Loucy (cell line): ENCODE data around the gene CRTAC1.

ENCODE experiments used
- H2AFZ ChIP-seq: fragments of 200-600 bp; sonication (generic); 2 replicates; pipeline ENCODE4 v1.6.0; 2016; ENCODE audit warnings: antibody characterized with exemption, mild to moderate bottlenecking, low read length, moderate library complexity
- H3F3A ChIP-seq: fragments of 200-600 bp; 2 replicates; pipeline ENCODE4 v1.6.0; 2016; ENCODE audit warnings: antibody characterized with exemption, low read depth, mild to moderate bottlenecking
- H3K27me3 ChIP-seq: fragments of 200-600 bp; sonication (generic); 2 replicates; pipeline ENCODE4 v1.6.1; 2014; ENCODE audit warnings: low read length, mild to moderate bottlenecking; ENCODE audit not compliant: insufficient read depth, poor library complexity, severe bottlenecking
- H3K36me3 ChIP-seq: fragments of 200-600 bp; sonication (generic); 2 replicates; pipeline ENCODE4 v1.6.1; 2016; ENCODE audit warnings: low read length; ENCODE audit not compliant: insufficient read depth
- H3K4me1 ChIP-seq: fragments of 200-600 bp; sonication (generic); 2 replicates; pipeline ENCODE4 v1.5.1; 2014; ENCODE audit warnings: low read length, mild to moderate bottlenecking; ENCODE audit not compliant: insufficient read depth, poor library complexity, severe bottlenecking
- H3K4me2 ChIP-seq: fragments of 200-600 bp; sonication (generic); 2 replicates; pipeline ENCODE4 v1.6.0; 2014; ENCODE audit warnings: antibody characterized with exemption, low read length, low read depth, mild to moderate bottlenecking; ENCODE audit not compliant: poor library complexity, severe bottlenecking
- H3K4me3 ChIP-seq: fragments of 200-600 bp; sonication (generic); 2 replicates; pipeline ENCODE4 v1.5.1; 2014; ENCODE audit warnings: low read length, mild to moderate bottlenecking, mixed read lengths; ENCODE audit not compliant: poor library complexity, severe bottlenecking
- H3K79me2 ChIP-seq: fragments of 200-600 bp; sonication (generic); 2 replicates; pipeline ENCODE4 v1.6.1; 2014; ENCODE audit warnings: low read length; ENCODE audit not compliant: insufficient read depth
- H3K9ac ChIP-seq: fragments of 200-600 bp; sonication (generic); 2 replicates; pipeline ENCODE4 v1.6.0; 2014; ENCODE audit warnings: mild to moderate bottlenecking, low read depth, low read length, moderate library complexity; ENCODE audit not compliant: poor library complexity, severe bottlenecking
- H3K9me2 ChIP-seq: fragments of 200-600 bp; sonication (generic); replicated peaks from 2 replicates; pipeline ENCODE4 v1.6.1; 2016; ENCODE audit warnings: low read depth, low read length, mixed read lengths
- H3K9me3 ChIP-seq: fragments of 200-600 bp; sonication (generic); 2 replicates; pipeline ENCODE4 v1.6.1; 2014; ENCODE audit warnings: mild to moderate bottlenecking, antibody characterized with exemption, low read length, low read depth; ENCODE audit not compliant: insufficient read depth
- H4K20me1 ChIP-seq: fragments of 200-600 bp; sonication (generic); 2 replicates; pipeline ENCODE4 v1.6.0; 2014; ENCODE audit warnings: antibody characterized with exemption, low read length, mild to moderate bottlenecking; ENCODE audit not compliant: insufficient read depth, poor library complexity, severe bottlenecking
- EZH2phosphoT487 ChIP-seq: fragments of 200-600 bp; IDR thresholded peaks from 2 replicates; pipeline ENCODE4 v1.6.1; 2018; ENCODE audit warnings: antibody characterized with exemption, mild to moderate bottlenecking, moderate library complexity, borderline replicate concordance
- TF ChIP-seq, protein P1 (sequence below): fragments of 200-600 bp; sonication (generic); conservative IDR thresholded peaks from 2 replicates; pipeline ENCODE4 v1.5.1; 2014; ENCODE audit warnings: mild to moderate bottlenecking, antibody characterized with exemption, low read length

CRTAC1 gene

DNA sequence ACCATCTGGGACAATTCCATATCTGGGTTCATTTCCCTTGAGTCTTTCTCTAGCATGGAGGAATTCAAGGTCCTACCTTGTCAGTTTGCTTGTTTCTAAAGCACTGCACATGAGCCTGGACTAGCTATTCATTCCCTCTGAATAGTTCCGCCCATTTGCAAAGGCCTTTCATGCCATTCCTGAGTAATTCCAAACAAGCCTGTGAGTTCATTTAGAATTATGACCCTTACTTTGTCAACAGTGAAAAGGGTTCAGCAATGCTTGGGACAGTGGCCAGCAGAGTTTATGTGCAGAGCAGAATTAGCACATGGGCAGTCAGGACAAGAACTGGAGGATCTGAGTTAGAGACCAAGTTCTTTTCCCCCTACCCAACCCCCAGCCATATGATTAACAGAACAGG is 27.9 kb upstream of the CRTAC1 start:
- Histone ChIP-seq H2AFZ (no peak overlapping the region), H3K79me2 (no peaks in the 10 kb centered on the region), H3K4me3 (no peak overlapping the region), H3K27me3 (no peaks in the 10 kb centered on the region), H3K9me2 (no peaks in the 10 kb centered on the region), H3K4me2 (no peak overlapping the region), H3K4me1 (no peaks in the 10 kb centered on the region), H3K9ac (no peak overlapping the region), H4K20me1 (no peaks in the 10 kb centered on the region), H3K36me3 (no peaks in the 10 kb centered on the region), H3K9me3 (no peaks in the 10 kb centered on the region), H3F3A (no peaks in the 10 kb centered on the region)
- TF ChIP-seq, protein P1, sequence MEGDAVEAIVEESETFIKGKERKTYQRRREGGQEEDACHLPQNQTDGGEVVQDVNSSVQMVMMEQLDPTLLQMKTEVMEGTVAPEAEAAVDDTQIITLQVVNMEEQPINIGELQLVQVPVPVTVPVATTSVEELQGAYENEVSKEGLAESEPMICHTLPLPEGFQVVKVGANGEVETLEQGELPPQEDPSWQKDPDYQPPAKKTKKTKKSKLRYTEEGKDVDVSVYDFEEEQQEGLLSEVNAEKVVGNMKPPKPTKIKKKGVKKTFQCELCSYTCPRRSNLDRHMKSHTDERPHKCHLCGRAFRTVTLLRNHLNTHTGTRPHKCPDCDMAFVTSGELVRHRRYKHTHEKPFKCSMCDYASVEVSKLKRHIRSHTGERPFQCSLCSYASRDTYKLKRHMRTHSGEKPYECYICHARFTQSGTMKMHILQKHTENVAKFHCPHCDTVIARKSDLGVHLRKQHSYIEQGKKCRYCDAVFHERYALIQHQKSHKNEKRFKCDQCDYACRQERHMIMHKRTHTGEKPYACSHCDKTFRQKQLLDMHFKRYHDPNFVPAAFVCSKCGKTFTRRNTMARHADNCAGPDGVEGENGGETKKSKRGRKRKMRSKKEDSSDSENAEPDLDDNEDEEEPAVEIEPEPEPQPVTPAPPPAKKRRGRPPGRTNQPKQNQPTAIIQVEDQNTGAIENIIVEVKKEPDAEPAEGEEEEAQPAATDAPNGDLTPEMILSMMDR, result no peak
- TF ChIP-seq EZH2phosphoT487, result no peak

DNA sequence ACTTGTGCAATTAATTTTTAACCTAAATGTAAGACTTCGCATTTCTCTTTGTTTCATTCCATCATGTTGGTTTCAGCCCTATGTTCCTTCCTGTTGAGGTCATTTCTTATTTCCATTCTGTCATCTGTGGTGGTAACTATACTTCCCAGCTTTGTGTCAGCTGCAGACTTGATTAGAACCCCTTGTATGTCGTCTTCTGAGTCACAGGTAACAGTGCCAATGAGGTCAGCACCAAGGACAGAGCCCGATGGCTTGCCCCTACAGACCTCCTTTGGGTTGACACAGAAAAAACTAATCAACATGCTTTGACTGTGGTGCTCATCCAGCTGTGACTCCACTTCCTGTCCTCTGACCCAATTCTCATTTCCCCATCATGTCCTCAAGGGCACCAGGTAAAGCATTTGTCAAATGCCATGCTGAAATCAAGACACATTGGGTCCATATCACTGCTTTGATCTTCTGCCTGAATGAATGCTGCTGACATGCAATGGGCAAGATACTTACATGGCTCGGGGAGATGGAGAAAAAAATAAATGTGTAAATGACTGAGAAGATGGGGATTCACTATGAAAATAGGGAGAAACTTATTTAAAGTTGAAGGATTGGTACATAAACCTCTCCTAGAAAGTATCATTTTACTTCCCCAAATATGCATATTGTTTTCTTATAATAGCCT is 25.6 kb upstream of the CRTAC1 start:
- no peaks in the 10 kb centered on the region for H3K36me3 ChIP-seq
- TF ChIP-seq EZH2phosphoT487, result no peak
- H3K4me2 ChIP-seq, result no peak overlapping the region
- no peak overlapping the region for H2AFZ ChIP-seq
- no peaks in the 10 kb centered on the region for H3F3A ChIP-seq
- H4K20me1 ChIP-seq, result no peaks in the 10 kb centered on the region
- H3K9ac ChIP-seq, result no peak overlapping the region
- H3K4me3 ChIP-seq, result no peak overlapping the region
- no peaks in the 10 kb centered on the region for H3K9me2 ChIP-seq
- H3K79me2 ChIP-seq, result no peaks in the 10 kb centered on the region
- no peaks in the 10 kb centered on the region for H3K9me3 ChIP-seq
- no peaks in the 10 kb centered on the region for H3K27me3 ChIP-seq
- H3K4me1 ChIP-seq, result no peaks in the 10 kb centered on the region

DNA sequence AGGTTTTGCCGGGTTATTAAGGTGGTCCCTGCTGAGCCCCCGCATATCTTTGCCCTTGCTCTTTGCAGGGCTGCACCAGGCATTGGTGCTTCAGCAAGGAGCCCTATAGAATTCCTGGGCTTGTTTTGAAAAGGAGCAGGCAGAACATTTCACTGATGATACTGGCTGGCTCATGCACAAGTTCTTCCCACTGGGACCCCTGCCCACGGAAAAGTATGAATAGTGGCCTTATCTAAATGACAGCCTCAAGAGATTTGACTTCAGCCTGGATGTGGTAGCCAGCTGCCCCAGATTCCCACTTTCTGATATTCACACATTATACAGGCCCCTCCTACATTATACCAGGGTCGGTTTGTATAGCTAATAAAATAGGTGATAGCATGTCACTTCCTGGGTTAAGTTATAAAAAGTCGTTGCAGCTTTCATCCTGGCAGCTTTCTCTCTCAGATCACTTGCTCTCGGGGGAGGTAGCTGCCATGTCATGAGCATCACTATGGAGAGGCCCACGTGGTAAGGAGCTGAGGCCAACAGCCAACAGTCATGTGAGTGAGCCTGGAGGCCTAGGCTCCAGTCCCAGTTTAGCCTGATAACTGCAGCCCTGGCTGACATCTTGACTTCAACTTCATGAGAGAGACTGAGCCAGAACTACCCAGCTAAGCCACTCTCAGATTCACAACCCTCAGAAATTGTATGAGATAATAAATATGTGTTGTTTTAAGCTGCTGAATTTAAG is 16.8 kb upstream of the CRTAC1 start:
- Histone ChIP-seq H3K9me3 (no peaks in the 10 kb centered on the region), H3K36me3 (no peaks in the 10 kb centered on the region), H3K4me2 (no peak overlapping the region), H3K9me2 (no peaks in the 10 kb centered on the region), H3K79me2 (no peaks in the 10 kb centered on the region), H3F3A (no peaks in the 10 kb centered on the region), H3K27me3 (no peaks in the 10 kb centered on the region), H3K4me3 (no peak overlapping the region), H3K9ac (no peak overlapping the region), H2AFZ (no peak overlapping the region), H3K4me1 (no peaks in the 10 kb centered on the region), H4K20me1 (no peaks in the 10 kb centered on the region)
- TF ChIP-seq, protein P1, result no peak
- no peak for TF ChIP-seq EZH2phosphoT487
